VCaP (cell line): ENCODE data around the gene TMBIM1.
A peak's percentile ranks its signal among the peaks of the same experiment; 100 is the strongest.

Experiments used
- H3K27ac ChIP-seq: fragments of 450-650 bp; 2 replicates; pipeline ENCODE4 v1.5.1; 2017
- TF ChIP-seq, protein P1 (sequence below): fragments of 450-650 bp; conservative IDR thresholded peaks from 2 replicates; pipeline ENCODE4 v1.5.1; 2017; ENCODE audit warnings: mild to moderate bottlenecking, moderate library complexity

The TMBIM1 gene

DNA sequence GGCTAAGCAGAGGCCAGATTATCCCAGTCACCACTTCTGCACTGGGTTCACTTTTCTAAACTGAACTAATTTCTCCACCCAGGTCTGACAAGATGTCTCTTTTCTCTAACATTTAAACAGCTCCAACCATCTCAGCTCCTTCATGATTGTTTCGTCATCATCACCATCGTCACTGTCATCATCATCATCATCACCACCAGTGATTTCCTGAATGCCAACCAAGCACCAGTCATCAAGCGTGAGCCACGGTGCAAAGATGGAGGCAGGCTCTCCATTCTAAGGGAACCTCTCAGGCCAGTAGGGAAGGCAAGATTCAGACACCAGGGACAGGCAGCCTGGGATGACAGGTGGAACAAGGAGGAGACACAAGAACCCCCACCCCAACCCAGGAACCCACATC, 25.5 kb upstream of the TMBIM1 start:
- H3K27ac ChIP-seq = no peak overlapping the region
- TF ChIP-seq, protein P1, sequence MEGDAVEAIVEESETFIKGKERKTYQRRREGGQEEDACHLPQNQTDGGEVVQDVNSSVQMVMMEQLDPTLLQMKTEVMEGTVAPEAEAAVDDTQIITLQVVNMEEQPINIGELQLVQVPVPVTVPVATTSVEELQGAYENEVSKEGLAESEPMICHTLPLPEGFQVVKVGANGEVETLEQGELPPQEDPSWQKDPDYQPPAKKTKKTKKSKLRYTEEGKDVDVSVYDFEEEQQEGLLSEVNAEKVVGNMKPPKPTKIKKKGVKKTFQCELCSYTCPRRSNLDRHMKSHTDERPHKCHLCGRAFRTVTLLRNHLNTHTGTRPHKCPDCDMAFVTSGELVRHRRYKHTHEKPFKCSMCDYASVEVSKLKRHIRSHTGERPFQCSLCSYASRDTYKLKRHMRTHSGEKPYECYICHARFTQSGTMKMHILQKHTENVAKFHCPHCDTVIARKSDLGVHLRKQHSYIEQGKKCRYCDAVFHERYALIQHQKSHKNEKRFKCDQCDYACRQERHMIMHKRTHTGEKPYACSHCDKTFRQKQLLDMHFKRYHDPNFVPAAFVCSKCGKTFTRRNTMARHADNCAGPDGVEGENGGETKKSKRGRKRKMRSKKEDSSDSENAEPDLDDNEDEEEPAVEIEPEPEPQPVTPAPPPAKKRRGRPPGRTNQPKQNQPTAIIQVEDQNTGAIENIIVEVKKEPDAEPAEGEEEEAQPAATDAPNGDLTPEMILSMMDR = no peak

DNA sequence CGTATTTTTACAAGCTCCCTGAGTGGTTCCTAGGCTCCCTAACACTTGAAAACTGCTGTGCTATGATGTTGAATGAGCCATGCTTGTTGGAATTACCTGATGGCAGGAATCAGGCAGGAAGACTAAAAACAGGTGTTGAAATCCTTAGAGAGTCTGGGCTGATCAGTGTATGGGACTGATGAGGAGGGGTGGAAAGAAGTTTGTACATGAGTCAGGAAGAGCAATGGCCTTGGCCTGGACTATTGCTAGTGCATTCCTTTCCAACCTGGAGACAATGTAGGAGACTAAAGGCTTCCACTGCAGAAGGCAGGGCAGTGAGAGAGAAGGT, 25.0 kb upstream of the TMBIM1 start:
- H3K27ac ChIP-seq = no peak overlapping the region
- TF ChIP-seq, protein P1 = no peak

DNA sequence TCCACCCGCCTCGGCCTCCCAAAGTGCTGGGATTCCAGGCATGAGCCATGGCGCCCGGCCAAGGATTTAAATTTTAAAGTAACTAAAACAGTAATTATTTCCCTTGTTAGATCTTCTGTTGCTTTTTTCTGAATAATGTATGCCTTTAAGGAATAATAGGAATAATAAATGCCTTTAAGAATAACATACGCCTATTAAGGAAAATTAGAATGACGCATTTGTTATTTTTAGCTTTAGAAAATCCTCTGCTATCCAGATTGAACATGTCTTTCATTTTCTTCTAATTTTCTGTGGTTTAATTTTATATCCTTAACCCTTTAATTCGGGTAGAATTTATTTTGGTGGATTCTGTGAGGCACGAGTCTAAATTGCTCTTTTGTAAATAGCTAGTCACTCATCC, 23.1 kb upstream of the TMBIM1 start:
- no peak overlapping the region for H3K27ac ChIP-seq
- TF ChIP-seq, protein P1 = no peak

- H3K27ac ChIP-seq = peak overlapping the region; percentile 87; the same call in 1 of the 2 replicates
These were observed 22.5 kb upstream of the TMBIM1 start for GRCh38 chr2:218314764-218315163.

- H3K27ac ChIP-seq = peak overlapping the region; percentile 87
- TF ChIP-seq, protein P1 = no peak
These were observed 21.1 kb upstream of the TMBIM1 start for GRCh38 chr2:218313356-218313755.

- peak overlapping the region; percentile 87 for H3K27ac ChIP-seq
- TF ChIP-seq, protein P1 = no peak
These were observed 20.0 kb upstream of the TMBIM1 start for GRCh38 chr2:218312267-218312756.

GRCh38 chr2:218311541-218312266, 19.4 kb upstream of the TMBIM1 start:
- H3K27ac ChIP-seq = peak overlapping the region; percentile 87

DNA sequence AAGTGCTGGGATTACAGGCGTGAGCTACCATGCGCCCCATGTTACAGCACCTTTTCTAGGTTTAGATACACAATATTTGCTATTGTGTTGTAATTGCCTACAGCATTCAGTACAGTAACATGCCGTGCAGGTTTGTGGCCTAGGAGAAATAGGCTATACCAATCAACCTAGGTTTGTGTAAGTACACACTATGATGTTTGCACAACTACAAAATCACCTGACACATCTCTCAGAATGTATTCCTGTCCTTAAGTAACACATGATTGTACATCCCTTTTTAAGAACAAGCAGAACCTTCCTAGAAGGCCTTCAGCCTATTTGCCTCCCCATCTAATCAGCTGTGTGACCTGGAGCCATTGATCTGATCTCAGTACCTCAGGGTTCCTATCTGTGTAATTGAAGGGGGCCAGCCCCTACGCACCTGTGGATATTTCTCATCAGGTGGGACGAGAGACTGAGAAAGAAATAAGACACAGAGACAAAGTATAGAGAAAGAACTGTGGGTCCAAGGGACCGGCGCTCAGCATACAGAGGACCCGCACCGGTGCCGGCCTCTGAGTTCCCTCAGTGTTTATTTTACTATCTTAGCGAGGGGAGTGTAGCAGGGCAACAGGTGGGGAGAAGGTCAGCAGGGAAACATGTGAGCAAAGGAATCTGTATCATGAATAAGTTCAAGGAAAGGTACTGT, 18.7 kb upstream of the TMBIM1 start:
- TF ChIP-seq, protein P1 = no peak

More for the DNA sequence above, 18.7 kb upstream of the TMBIM1 start:
- H3K27ac ChIP-seq = peak overlapping the region; percentile 87
